ENCODE data around the gene SLC38A8.

SLC38A8 gene

DNA sequence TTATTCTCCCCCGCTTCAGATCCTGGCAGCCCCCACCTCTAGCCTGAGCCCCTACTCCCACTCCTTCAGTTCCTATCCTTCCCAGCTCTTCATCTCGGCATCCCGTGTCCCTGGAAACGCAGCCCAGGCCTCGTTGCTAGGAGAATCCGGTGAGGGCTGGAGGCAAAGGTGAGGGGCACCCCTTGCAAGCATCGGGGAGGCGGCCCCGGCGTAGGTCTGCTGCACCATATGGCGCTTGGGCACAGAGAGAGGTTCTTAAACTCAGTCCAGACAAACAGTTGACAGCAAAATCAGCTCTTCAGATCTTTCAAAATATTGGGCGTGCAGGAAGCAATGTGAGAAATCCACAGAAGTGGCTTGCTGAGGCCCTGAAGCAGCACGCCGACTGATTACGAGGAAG, 15.0 kb downstream of the SLC38A8 start:
- no peak for DNase-seq

DNA sequence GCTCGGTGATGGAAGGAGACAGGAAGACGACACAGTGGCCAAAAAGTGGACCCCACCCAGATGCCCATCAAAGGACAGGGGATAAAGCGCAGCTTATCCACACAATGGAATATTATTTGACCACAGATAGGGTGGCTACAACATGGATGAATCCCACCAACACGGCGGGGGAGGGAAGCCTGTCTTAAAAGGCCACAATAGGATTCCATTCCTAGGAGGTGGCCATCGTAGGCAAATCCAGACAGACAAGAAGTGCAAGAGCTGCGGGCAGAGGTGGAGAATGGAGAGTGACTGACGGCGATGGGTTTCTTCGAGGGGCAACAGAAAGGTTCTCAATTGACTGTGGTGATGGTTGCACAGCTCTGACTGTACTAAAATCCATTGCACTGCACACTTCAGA, 16.0 kb downstream of the SLC38A8 start:
- no peak for DNase-seq

DNA sequence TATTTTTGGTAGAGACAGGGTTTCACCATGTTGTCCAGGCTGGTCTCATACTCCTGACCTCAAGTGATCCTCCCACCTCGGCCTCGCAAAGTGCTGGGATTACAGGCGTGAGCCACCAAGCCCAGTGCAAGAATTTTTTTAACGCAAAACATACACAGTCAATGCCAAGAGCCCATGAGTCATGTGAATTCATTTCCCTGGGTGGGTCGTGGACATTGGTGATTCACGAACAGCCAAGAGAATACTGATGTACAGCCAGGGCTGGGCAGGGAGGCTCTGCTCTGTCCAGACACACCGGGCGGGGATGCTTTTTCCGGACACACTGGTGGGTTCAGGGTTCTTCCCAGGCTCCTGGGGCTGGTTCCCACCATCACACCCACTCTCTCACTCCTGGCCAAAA, 17.7 kb downstream of the SLC38A8 start:
- no peak for DNase-seq

GRCh38 chr16:84022644-84023043, 20.0 kb downstream of the SLC38A8 start:
- no peak for DNase-seq

- DNase-seq: no peak
These were observed 21.1 kb downstream of the SLC38A8 start for GRCh38 chr16:84021488-84021887.

GRCh38 chr16:84020353-84020752, 22.2 kb downstream of the SLC38A8 start:
- DNase-seq: no peak

DNA sequence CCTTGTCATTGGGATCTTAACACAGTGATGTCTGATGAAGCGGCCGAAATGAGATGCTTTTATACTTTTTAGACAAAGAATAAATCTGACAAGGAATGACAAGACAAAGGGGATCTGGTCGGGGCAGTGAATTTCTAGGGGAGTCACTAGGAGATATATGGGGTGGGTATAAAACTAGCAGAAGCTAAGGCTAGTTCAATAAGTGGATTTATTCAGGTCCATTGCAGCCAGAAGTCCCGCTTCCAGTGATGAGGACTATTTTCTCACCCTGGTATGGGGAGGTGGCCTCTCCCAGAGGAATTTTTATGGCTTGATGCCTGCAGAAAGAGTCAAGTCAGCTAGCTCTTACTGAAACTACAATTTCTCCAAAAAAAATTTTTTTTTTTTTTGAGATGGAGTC, 23.9 kb downstream of the SLC38A8 start:
- DNase-seq: no peak

DNA sequence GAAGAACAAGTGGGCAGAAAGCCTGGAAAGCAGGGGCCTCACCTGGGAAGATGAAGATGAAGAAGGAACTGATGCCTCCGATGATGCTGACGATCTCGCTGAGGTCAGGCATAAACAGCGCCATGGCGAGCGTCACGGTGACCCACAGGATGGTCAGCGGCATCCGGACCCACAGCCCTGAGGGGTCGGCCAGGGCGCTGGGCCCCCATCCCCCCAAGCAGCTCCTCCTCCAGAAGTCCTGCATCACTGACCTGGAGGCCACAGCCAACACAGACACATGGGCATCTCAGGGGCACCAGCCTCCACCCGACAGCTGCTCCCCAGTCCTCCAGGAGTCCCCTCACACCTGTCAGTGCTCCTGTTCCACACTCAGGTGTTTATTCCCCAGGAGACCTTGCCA, 26.1 kb downstream of the SLC38A8 start:
- no peak for DNase-seq

- DNase-seq: no peak
These were observed 27.2 kb downstream of the SLC38A8 start for GRCh38 chr16:84015399-84015798.

- DNase-seq: no peak
These were observed 27.8 kb downstream of the SLC38A8 start for GRCh38 chr16:84014570-84015327.

DNA sequence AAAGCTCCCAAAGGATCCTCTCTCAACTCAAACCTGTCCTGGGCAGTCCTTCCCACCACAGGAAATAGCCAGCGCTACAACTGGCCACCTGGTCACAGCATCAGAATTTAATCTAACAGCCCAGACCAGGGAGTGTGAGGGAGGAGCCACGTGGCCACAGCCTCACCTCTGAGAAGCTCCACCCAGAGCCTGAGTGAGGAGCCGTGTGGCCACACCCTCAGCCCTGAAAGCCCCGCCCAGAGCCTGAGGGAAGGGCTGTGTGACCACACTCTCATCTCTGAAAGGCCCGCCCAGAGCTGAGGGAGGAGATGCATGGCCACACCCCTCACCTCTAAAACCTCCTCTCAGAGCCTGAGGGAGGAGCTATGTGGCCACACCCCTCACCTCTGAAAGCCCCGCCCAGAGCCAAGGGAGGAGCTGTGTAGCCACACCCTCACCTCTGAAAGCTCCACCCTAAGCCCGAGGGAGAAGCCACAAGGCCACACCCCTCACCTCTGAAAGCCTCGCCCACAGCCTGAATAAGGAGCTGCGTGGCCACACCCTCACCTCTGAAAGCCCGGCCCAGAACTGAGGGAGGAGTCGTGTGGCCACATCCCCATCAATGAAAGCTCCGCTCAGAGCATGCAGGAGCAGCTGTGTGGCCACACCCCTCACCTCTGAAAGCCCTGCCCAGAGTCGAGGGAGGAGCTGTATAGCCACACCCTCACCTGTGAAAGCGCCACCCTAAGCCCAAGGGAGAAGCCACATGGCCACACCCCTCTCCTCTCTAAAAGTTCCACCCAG, 28.6 kb downstream of the SLC38A8 start:
- DNase-seq: peak; percentile 61

DNA sequence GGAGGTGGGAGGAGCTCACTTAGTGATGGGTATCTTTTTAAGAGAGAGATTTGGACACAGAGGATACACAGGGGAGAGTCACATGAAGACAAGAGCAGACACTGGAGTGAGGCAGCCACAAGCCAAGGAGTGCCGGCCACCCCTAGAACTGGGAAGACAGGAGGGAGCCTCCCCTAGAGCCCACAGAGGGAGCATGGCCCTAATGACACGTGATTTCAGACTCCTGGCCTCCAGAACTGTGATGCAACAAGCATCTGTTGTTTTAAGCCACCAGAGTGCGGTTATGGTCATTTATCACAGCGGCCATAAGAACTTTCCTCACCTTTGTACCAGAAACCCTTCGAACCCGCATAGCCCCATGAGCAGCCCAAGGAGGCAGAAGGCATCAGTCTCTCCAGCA, 33.3 kb downstream of the SLC38A8 start:
- no peak for DNase-seq

GRCh38 chr16:84007965-84008364, 34.6 kb downstream of the SLC38A8 start:
- DNase-seq: no peak

- no peak for DNase-seq
These were observed 35.1 kb downstream of the SLC38A8 start for GRCh38 chr16:84007520-84007919.

DNA sequence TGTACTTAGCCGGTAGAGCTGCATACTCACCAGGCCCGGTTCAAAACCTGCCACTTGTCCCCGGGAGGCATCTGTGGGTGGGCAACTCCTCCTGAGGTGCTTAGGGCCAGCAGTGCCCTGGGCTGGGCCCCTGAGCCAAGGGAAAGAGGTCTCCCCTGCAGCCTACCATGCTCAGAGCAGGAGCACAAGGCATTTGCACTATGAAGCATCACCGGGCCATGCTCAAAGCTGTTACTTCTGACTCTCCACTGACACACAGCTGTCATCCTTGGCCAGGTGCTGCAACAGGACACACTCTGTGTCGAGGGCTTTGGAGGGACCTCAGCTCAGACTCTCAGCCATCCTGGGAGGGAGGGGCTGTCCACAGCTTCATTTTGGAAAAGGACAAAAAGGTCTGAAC, 37.2 kb downstream of the SLC38A8 start:
- DNase-seq: no peak

GRCh38 chr16:84004442-84004841, 38.2 kb downstream of the SLC38A8 start:
- no peak for DNase-seq

DNA sequence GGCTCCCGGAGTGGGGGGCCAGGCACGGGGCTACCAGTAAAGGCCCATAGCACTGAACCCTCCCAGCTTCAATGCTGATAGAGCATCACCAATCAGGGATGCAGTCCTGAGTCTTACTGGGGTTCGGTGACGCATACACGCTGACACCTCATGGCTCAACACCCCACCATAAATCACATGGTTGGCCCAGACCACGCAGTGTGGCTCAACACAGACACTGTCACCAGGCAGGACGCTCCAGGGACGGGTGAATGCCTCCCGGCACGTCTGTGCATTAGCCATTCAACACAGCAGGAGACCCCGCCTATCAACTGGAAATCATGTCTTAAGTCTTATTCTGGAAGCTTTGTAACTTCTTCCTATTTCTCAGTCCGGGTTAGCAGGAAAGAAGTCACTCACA, 39.6 kb downstream of the SLC38A8 start:
- DNase-seq: no peak

DNA sequence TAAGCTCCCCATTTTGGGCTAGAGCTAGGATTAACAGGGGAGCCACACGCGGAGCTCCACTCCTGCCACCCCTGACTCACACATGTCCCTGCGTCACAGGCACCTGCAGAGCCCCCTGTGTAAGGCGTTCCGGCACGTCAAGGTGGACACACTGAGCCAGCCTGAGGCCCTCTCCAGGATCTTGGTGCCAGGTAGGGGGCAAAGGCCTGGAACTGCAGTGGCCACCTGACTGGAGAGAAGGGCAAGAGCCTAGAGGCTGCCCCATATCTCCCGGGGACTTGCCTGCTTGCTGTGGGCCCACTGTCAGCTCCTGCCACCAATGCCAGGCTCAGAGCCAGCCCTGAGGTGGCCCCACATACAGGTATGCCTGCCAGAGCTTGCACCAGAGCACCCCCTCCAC, 40.9 kb downstream of the SLC38A8 start:
- DNase-seq: no peak

- DNase-seq: no peak
These were observed 41.5 kb downstream of the SLC38A8 start for GRCh38 chr16:84000989-84001642.

DNA sequence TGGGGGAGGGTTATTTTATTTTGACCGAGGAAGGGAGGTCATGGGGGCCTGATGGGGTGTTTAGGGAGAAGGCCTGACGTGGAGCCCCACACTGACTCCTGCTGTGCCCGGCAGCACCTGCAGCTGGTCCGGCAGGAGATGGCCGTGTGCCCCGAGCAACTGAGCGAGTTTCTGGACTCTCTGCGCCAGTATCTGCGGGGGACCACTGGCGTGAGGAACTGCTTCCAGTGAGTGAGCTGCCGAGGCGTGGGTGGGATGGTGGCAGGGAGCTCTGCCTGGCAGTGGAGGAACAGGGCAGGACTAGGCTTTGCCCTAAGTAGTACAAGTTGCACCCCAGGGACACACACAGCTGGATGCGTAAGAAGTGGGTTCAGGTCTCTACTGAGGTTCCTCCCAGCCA, 44.5 kb downstream of the SLC38A8 start:
- no peak for DNase-seq

GRCh38 chr16:83996481-83997252, 45.9 kb downstream of the SLC38A8 start:
- DNase-seq: no peak

DNA sequence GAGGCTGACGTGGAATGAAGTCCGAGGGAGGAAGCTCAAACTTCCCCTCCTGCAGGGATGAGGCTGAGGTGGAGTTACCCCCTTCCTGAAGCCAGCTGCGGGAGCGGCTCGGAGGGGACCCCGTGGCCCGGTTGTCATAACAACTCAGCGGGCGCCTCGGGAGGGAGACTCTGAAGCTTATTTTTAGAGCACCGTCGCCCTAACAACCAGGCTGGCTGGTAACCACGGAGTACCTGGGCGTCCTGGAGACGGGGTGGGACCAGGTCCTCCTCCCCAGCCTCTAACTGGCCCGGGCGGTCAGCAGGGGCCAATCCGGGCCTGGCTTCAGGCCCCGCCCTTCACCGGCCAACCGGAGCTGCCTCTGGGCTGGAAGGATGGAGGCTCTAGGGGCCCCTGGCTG, 46.8 kb downstream of the SLC38A8 start:
- no peak for DNase-seq

DNA sequence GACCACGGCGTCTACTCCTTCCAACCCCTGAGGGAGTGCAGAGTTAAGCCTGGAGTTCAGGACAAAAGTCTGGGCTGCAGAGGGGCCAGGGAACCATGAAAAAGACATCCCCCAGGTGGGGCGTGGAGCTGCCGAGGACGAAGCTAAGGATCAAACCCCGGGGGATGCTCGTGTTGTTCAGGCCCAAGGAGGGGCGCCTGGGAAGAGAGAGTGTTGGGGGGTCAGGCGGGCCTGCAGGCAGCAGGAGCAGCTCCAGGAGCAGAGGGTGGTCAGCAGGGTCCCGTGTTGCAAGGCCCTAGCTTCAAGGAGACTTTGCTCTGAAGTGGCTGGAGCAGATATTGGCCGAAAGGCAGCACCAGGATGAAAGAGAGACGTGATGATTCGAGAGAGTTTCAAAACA, 47.9 kb downstream of the SLC38A8 start:
- DNase-seq: no peak
